ENCODE results near the gene RPLP2.

RPLP2 gene

GRCh38 chr11:774873-775592, 34.7 kb upstream of the RPLP2 start:
- H3K4me3 ChIP-seq (replicated peaks in 1 of 2; ENCODE audit: low read depth in 2 of 2, low read length in 2 of 2), result peak overlapping the region in 1 of 2 donors; percentile 86
- TF ChIP-seq CTCF (IDR thresholded peaks at IDR 0.05; ENCODE audit: low read depth, low read length), result no peak
- peak; percentile 39 to 55 for DNase-seq (ENCODE audit: low read depth in 2 of 2)

- TF ChIP-seq CTCF (IDR thresholded peaks at IDR 0.05; ENCODE audit: low read depth, low read length), result no peak
- H3K4me3 ChIP-seq (replicated peaks in 1 of 2; ENCODE audit: low read depth in 2 of 2, low read length in 2 of 2), result peak overlapping the region; percentile 76 to 86
- no peak for DNase-seq (ENCODE audit: low read depth in 2 of 2)
These were observed 33.6 kb upstream of the RPLP2 start for GRCh38 chr11:776263-776560.

- TF ChIP-seq CTCF (IDR thresholded peaks at IDR 0.05; ENCODE audit: low read depth, low read length), result no peak
- peak overlapping the region; percentile 76 to 86 for H3K4me3 ChIP-seq (replicated peaks in 1 of 2; ENCODE audit: low read depth in 2 of 2, low read length in 2 of 2)
- DNase-seq (ENCODE audit: low read depth in 2 of 2), result peak in 1 of 2 donors; percentile 33
These were observed 33.0 kb upstream of the RPLP2 start for GRCh38 chr11:776561-777287.

GRCh38 chr11:777288-778255, 32.2 kb upstream of the RPLP2 start, which contains the start of gene GATD1:
GATD1 (minus strand) TSS chr11:777487; CDS start chr11:777462, 25 bp downstream.
- peak; percentile 78 to 90 for DNase-seq (ENCODE audit: low read depth in 2 of 2)
- TF ChIP-seq CTCF (IDR thresholded peaks at IDR 0.05; ENCODE audit: low read depth, low read length), result no peak
- peak within 1 kb of the TSS; percentile 76 to 86 for H3K4me3 ChIP-seq (replicated peaks in 1 of 2; ENCODE audit: low read depth in 2 of 2, low read length in 2 of 2)

GRCh38 chr11:778976-779954, 30.5 kb upstream of the RPLP2 start:
- TF ChIP-seq CTCF (IDR thresholded peaks at IDR 0.05; ENCODE audit: low read depth, low read length), result no peak
- no peak for DNase-seq (ENCODE audit: low read depth in 2 of 2)
- H3K4me3 ChIP-seq (replicated peaks in 1 of 2; ENCODE audit: low read depth in 2 of 2, low read length in 2 of 2), result no peak overlapping the region

Measured in cardiac fibroblast (primary cell).